GM19099 (cell line): ENCODE data around the gene FMNL1.

ENCODE experiments used
- POLR2A ChIP-seq: IDR thresholded peaks from 3 replicates; pipeline ENCODE4 v1.6.1; 2011; ENCODE audit warnings: low read depth; ENCODE audit not compliant: insufficient read length; ENCODE audit errors: extremely low read depth

Gene FMNL1

DNA sequence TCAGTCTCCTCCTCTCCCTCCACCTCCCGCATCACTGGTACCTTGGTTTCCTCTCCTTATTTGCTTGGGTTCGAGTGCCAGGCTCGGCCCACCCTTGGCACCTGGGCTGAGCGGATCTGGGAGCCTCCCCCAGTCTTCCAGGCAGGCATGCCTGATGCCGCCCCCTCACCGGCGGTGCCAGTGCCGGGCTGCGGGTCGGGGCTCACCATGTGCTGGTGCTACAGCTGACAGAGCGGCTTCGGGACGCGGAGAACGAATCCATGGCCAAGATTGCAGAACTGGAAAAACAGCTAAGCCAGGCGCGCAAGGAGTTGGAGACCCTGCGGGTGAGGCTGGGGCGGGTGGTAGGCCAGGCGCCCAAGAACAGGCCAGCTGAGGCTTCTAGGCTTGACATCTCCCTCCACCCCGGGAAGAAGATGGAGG, 19.2 kb downstream of the FMNL1 start:
- no peak for TF ChIP-seq POLR2A

DNA sequence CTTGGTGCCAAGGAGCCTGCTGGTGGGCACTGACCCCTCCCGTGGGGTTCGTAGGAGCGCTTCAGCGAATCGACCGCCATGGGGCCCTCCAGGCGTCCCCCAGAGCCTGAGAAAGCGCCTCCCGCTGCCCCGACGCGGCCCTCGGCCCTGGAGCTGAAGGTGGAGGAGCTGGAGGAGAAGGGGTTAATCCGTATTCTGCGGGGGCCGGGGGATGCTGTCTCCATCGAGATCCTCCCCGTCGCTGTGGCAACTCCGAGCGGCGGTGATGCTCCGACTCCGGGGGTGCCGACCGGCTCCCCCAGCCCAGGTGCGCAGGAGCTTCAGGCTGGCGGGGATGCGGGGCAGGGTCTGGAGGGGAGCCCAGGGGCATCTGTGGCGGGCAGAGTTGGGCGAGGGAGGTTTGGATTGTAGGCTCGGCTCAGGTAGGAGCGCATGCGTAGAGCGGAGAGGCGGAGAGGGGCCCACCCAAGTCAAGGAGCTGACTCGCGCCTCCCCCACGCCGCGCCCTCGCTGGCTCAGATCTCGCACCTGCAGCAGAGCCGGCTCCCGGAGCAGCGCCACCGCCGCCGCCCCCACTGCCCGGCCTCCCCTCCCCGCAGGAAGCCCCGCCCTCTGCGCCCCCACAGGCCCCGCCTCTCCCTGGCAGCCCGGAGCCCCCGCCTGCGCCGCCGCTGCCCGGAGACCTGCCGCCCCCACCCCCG, 19.8 kb downstream of the FMNL1 start:
- TF ChIP-seq POLR2A, result no peak

DNA sequence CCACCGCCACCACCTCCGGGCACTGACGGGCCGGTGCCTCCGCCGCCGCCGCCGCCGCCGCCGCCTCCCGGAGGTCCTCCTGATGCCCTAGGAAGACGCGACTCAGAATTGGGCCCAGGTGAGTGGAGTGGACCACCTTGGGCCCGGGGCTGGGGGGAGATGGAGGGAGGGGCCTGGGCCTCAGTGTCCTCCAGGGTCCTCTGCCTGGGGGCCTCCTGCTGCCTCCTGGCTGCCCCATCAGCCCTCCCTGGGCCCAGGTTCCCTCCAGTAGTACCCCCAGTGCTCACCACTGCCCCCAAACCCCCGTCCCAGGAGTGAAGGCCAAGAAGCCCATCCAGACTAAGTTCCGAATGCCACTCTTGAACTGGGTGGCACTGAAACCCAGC, 20.3 kb downstream of the FMNL1 start:
- no peak for TF ChIP-seq POLR2A

DNA sequence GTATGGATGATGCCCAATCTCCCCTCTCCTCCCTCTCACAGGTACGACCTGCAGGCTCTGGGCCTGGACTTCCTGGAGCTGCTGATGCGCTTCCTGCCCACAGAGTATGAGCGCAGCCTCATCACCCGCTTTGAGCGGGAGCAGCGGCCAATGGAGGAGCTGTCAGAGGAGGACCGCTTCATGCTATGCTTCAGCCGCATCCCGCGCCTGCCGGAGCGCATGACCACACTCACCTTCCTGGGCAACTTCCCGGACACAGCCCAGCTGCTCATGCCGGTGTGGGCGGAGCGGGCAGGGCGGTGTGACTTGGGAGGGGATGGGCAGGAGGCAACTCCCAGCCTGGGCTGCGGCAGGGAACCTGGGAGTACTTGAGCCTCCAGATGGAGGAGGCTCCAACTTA, 22.1 kb downstream of the FMNL1 start:
- no peak for TF ChIP-seq POLR2A

DNA sequence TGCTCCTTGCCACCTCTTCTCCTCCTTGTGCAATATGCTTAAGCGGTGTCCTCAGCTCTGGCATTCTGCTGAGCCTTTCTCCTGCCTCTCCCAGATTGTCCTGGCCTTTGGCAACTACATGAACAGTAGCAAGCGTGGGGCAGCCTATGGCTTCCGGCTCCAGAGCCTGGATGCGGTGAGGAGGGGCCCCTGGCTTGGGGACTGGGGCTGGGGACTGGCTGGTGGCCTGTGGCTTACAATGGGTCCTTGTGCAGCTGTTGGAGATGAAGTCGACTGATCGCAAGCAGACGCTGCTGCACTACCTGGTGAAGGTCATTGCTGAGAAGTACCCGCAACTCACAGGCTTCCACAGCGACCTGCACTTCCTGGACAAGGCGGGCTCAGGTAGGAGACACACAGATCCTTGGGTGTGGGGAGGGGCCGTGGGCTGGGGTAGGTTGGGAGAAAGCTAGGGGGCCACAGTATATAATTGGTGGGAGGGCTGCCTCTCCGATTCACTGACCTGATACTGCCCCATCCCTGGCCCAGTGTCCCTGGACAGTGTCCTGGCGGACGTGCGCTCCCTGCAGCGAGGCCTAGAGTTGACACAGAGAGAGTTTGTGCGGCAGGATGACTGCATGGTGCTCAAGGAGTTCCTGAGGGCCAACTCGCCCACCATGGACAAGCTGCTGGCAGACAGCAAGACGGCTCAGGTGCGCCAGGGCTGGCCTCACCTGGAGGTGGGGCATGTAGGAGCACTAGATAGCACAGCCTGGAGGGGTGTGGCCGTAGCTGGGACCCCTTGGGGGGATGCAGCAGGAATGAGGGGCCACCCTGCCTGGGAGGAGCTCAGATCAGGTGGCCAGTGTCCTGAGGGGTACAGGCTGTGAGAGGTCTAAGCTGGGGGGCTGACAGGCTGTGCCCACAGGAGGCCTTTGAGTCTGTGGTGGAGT, 23.3 kb downstream of the FMNL1 start:
- no peak for TF ChIP-seq POLR2A

DNA sequence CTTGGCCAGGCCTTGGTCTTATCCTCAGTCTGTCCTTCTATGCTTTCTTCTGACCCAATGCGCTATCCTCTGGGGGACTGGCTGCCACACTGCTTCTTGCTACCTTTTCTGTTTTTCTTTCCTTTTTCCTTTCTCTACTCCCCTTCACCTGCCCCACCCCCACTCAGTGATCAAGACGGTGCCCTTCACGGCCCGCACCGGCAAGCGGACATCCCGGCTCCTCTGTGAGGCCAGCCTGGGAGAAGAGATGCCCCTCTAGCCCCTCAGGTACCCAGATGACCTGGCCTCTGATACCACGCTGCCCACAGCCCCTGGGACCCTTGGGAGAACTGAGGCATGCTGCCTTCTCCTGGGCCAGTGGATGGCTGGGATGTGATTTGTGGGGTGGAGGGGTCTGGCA, 24.7 kb downstream of the FMNL1 start:
- no peak for TF ChIP-seq POLR2A

DNA sequence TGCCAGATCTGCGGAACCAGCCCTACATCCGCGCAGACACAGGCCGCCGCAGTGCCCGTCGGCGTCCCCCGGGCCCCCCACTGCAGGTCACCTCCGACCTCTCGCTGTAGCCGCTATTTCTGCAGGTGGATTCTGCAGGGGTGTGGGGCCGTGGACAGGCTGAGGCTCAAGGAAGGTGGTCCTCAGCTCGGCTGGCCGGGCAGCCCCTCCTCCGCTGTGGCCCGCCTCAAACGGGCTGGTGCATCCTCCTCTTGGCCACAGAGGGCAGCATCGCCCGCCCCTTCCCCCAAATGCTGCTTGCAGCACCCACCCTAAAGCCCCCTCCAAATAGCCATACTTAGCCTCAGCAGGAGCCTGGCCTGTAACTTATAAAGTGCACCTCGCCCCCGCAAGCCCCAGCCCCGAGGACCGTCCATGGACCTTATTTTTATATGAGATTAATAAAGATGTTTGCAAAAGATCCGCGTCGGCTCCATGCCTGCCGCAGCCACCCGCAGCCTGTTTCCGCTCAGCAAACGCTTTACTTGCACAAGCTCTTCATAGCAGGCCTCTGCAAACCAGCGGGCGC, 25.3 kb downstream of the FMNL1 start:
- TF ChIP-seq POLR2A, result no peak

DNA sequence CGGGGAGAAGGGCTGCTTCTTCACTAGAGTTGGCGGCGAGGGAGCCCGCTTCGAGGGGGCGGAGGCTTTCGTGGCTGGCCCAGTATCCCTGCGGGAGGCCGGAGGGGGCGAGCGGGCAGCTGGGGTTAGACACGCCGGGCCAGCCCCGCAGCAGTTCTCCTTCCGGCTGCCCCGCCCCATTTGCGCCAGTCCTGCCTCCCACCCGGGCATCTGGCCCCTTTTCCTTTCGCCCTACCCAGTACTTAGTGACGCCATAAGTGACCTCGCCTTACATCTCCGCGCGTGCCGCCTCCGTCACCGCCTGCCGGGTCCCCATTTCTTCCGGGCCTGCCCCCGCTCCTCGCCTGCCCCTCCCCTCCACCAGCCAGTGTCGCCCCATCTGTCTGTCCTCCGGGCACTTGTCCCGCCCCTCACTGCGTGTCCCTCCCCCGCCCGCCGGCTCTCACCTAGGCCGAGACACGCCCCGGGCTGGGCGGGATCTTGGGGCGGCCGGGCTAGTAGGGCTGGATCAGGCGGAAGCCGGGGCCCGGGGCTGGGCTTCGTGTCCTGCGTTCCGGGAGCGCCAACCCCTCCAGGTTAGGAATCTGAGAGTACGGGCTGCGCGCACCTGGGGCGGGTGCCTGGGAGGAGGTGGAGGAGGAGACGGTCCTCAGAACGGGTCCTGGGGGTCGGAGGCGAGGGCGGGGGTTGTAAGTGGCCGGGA, 25.9 kb downstream of the FMNL1 start:
- peak; percentile 53 for TF ChIP-seq POLR2A

DNA sequence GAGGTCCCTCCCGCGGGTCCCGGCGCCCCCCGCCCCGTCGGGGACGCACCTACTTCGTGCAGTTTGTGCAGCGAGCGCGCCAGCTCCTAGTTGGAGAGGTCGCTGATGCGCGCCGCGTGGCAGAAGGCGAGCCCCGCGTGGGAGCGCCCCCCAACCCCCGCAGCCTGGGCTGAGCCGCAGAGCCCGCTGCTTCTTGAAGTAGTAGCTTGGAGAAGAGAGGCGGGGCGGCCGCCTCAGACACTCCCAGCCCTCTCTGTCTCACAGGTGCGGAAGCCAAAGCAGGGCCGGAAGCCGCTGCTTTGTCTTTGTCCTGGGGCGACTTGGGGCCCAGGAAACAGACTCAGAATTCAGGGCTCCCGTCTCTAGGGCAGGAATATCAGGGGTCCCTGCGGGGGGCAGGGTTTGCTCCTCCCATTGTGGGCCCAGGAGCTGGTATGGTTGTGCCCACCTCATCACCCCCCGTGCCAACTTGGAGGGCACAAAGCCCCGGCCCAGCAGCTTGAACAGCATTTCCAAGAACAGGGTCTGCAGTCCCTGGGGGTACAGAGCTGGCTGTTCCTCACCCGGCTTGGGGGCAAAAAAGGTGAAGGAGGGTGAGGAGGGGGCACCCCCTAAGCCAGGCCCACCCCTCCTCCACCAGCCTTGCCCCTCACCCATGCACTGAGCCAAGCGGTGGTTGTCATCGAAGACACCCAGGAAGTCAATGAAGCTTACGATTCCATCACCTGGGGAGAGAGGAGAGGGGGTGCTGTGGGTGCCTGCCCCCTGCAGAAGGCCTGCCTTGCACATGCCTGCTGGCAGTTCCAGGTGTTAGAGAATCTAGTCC, 26.7 kb downstream of the FMNL1 start:
- no peak for TF ChIP-seq POLR2A

DNA sequence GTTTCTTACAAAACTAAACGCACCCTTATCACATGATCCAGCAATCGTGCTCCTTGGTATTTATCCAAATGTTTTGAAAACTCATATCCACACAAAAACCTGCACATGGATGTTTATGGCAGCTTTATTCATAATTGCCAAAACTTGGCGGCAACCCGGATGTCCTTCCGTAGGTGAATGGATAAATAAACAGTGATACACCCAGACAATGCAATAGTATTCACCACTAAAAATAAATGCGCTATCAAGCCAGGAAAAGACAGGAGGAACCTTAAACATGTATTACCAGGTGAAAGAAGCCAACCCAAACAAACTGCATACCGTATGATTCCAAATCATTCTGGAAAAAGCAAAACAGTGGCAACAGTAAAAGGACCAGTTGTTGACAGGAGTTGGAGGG, 30.2 kb downstream of the FMNL1 start:
- TF ChIP-seq POLR2A, result no peak

DNA sequence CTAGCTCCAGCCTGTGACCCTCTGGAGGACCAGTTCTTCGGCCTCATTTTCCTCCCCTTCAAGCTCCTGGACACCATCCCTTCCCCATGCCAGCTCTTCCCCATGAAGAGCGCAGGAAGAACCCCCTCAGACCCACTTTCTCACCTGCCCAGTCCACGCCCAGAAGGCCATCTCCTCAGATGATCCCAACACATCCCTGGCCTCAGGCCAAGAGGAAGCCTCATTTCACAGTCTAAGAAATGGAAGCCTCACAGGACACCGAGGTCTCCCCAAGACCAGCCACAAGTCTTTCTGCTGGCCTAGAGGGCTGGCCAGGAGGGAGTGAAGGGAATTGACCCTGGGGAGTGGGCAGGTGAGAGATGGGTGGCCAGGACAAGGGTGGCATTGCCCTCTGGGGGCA, 32.2 kb downstream of the FMNL1 start:
- TF ChIP-seq POLR2A, result no peak

DNA sequence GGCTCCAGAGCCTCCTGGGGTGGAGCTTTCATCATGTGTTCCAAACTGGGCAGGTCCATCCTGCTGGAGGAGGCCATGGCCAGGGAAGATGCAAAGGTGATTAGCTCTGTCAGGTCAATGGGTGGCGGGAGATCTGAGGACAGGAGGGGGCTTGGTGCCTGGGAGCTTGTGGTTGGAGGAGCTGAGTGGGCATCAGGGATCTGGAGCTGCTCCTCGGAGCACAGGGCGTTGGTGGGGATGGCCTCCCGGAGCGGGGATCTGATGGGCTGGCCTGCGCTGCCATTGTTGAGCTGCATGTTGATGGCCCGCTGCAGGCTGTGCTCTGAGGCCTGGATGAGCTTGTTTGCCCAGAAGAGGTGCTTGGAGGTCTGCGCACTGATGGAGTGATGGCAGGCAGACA, 33.7 kb downstream of the FMNL1 start:
- TF ChIP-seq POLR2A, result no peak

DNA sequence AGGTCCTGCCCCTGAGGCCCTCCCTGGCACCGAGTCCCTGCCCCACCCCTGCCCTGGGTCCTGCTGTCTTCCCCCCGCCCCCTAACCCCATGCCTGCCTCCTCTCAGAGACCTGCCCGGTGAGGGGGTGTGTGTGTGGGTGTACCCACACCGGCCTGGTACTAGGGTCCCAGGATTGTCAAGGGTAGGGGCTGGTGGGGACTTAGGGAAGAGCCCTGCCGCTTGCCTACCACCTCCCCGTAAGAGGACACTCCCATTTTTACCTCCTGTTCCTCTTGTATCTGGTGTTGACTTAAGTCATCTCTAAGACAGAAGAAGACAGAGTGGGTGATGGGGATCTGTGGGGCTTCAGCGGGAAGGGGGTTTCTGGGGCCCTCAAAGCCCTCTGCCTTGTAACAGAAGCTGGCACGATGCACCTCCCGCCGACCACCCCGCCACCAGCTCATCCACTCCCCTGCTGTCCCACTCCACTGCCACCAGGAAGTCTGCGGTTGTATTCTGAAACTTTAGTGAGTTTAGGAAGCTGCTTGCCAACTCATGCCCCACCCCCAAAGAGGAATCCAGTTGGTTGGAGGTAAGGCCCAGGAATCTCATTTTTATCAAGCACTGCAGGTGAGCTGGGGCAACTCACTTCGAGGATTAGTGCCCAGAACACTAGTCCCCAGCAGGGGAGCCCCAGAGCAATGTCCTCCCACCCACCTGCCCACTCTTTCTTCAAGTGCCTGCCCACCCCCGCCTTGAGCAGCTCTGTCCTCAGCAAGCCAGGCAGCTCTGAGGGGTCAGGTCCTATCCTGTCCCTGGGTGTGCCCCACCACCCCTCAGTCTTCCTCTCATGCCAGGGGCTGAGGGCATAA, 34.7 kb downstream of the FMNL1 start:
- TF ChIP-seq POLR2A, result no peak
